ENCODE data around the gene ETV5.

Gene ETV5

DNA sequence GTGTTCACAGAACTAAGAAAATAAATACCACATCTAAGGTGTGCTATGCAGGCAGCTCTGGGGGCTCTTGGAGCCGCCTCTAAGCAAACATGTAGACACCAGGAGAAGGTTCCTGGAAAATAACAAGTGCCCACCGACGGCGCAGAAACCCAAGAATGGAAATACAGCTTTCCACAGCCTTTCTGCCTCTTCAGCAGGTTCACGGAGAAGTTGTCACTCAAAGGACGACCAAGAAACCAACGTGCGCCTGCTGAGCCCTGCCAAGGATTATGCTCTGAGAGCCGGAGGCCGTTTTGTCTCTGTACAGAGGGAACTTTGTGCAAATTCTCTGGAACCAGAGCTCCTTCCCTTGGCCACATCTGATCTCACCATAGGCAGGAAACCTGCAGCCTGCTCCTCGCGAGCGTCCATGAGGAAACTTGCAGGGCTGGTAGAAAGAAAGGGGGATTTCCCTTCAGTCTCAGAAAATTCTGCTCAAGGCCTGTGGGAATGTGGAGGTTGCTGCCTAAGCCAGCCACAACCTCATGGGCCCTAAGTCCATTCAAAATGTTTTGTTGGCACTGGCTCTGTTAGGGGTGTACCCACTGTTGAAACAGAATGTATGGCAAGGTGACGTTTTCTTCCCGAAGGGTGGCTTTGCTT lies 40.6 kb upstream of the ETV5 start:
- TF ChIP-seq, protein P1, sequence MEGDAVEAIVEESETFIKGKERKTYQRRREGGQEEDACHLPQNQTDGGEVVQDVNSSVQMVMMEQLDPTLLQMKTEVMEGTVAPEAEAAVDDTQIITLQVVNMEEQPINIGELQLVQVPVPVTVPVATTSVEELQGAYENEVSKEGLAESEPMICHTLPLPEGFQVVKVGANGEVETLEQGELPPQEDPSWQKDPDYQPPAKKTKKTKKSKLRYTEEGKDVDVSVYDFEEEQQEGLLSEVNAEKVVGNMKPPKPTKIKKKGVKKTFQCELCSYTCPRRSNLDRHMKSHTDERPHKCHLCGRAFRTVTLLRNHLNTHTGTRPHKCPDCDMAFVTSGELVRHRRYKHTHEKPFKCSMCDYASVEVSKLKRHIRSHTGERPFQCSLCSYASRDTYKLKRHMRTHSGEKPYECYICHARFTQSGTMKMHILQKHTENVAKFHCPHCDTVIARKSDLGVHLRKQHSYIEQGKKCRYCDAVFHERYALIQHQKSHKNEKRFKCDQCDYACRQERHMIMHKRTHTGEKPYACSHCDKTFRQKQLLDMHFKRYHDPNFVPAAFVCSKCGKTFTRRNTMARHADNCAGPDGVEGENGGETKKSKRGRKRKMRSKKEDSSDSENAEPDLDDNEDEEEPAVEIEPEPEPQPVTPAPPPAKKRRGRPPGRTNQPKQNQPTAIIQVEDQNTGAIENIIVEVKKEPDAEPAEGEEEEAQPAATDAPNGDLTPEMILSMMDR (IDR thresholded peaks at IDR 0.05; ENCODE audit: insufficient read depth, low read depth, low read length, missing control alignments): no peak
- DNase-seq (ENCODE audit: low read depth): no peak

GRCh38 chr3:186144257-186144656 lies 35.4 kb upstream of the ETV5 start:
- DNase-seq (ENCODE audit: low read depth): no peak
- H3K4me3 ChIP-seq (ENCODE audit: low read length): no peak overlapping the region
- TF ChIP-seq, protein P1 (IDR thresholded peaks at IDR 0.05; ENCODE audit: insufficient read depth, low read depth, low read length, missing control alignments): no peak

More for the DNA sequence above, 40.6 kb upstream of the ETV5 start:
- H3K4me3 ChIP-seq (ENCODE audit: low read length): no peak overlapping the region

- TF ChIP-seq, protein P1 (IDR thresholded peaks at IDR 0.05; ENCODE audit: insufficient read depth, low read depth, low read length, missing control alignments): no peak
- H3K4me3 ChIP-seq (ENCODE audit: low read length): no peak overlapping the region
- no peak for DNase-seq (ENCODE audit: low read depth)
Observed at GRCh38 chr3:186143250-186143649, 34.4 kb upstream of the ETV5 start.

GRCh38 chr3:186142393-186142932 lies 33.6 kb upstream of the ETV5 start:
- no peak for DNase-seq (ENCODE audit: low read depth)
- H3K4me3 ChIP-seq (ENCODE audit: low read length): no peak overlapping the region
- TF ChIP-seq, protein P1 (IDR thresholded peaks at IDR 0.05; ENCODE audit: insufficient read depth, low read depth, low read length, missing control alignments): no peak

GRCh38 chr3:186141790-186142189 lies 32.9 kb upstream of the ETV5 start:
- TF ChIP-seq, protein P1 (IDR thresholded peaks at IDR 0.05; ENCODE audit: insufficient read depth, low read depth, low read length, missing control alignments): no peak
- no peak for DNase-seq (ENCODE audit: low read depth)

GRCh38 chr3:186138272-186138981 lies 29.5 kb upstream of the ETV5 start:
- H3K4me3 ChIP-seq (ENCODE audit: low read length): no peak overlapping the region
- no peak for DNase-seq (ENCODE audit: low read depth)
- TF ChIP-seq, protein P1 (IDR thresholded peaks at IDR 0.05; ENCODE audit: insufficient read depth, low read depth, low read length, missing control alignments): no peak

More at GRCh38 chr3:186141790-186142189, 32.9 kb upstream of the ETV5 start:
- no peak overlapping the region for H3K4me3 ChIP-seq (ENCODE audit: low read length)
